Activated naive CD8-positive, alpha-beta T cell (primary cell): ENCODE results near the gene KIRREL3.
"Not testable (repeated sequence)": the region's sequence is repeated elsewhere in the genome, so short reads cannot be mapped to it uniquely, and the experiment has no call there.

Experiments used
- H3K27ac Mint-ChIP-seq: one replicate; pipeline ENCODE4 v1.8.0; 2021; ENCODE audit warnings: mixed read lengths
- H3K27me3 Mint-ChIP-seq: one replicate; pipeline ENCODE4 v1.8.0; 2021; ENCODE audit warnings: mixed read lengths
- H3K36me3 Mint-ChIP-seq: one replicate; pipeline ENCODE4 v1.8.0; 2021; ENCODE audit warnings: mixed read lengths
- H3K4me1 Mint-ChIP-seq: one replicate; pipeline ENCODE4 v1.8.0; 2021; ENCODE audit warnings: low read depth, mixed read lengths
- H3K4me3 Mint-ChIP-seq: one replicate; pipeline ENCODE4 v1.8.0; 2021; ENCODE audit warnings: mild to moderate bottlenecking, mixed read lengths
- H3K9me3 Mint-ChIP-seq: one replicate; pipeline ENCODE4 v1.8.0; 2021; ENCODE audit warnings: low read depth, mixed read lengths

KIRREL3 gene

DNA sequence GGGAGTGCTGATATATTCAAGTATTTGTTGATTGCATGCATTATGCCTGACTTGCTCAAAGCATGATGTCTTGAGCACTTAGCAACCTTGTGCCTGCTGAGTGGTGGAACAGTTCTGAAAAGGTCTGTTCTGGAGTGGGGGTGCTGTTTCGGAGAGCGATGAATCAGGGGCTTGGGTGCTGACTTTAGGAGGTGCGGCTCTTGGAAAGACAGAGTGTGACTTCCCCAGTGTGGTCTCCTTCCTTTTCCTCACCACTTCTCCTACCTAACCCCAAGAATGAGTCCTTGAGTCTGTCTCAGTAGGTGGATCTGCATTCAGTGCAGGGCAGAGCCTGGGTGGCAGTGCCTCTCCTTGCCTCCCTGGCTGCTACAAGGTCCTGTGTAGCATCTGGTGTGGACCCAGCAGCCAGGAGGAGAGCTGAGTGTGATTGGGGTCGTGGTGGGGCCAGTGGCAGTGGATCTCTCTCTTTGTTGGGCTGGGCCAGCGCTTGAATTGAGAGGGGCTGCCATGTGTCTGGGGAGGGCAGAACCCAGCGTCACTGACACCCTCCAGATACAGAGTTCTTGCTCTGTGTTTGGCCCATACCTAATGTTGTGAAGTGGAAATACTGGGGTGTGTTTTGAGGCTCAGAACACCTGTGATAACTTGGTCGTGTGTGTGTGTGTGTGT is 609.1 kb downstream of the KIRREL3 start:
- H3K27me3 Mint-ChIP-seq = no peaks in the 10 kb centered on the region
- no peaks in the 10 kb centered on the region for H3K36me3 Mint-ChIP-seq
- peaks cover 2% of the 10 kb centered on the region for H3K4me1 Mint-ChIP-seq
- no peak overlapping the region for H3K27ac Mint-ChIP-seq
- H3K4me3 Mint-ChIP-seq = no peak overlapping the region
- no peaks in the 10 kb centered on the region for H3K9me3 Mint-ChIP-seq

DNA sequence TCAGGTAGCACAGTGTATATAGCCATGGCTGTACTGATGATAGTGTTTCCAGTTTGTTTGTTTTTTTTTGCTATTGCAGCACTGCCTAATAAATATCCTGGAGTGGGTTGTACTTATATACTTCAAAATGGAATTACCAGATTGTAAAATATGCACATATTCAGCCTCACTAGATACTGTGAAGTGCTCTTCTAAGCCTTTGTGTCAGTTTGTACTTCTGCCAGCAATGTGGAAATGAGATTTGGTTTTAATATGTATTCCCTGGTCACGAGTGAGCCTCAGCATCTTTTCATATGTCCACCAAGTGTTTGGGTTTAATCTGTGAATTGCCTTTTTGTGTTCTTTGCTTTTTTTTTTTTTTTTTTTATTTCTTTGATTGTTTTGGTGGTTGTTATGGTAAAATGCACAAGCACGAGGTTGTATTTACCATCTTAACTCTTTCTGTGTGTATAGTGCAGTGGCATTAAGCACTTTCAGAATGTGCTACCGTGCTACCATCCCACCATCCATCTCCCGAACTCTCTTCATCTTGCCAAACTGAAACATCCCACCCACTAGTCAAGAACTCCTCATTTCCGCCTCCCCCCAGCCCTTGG is 610.2 kb downstream of the KIRREL3 start:
- no peaks in the 10 kb centered on the region for H3K9me3 Mint-ChIP-seq
- H3K36me3 Mint-ChIP-seq = no peaks in the 10 kb centered on the region
- no peak overlapping the region for H3K27ac Mint-ChIP-seq
- H3K4me1 Mint-ChIP-seq = peaks cover 2% of the 10 kb centered on the region
- H3K4me3 Mint-ChIP-seq = no peak overlapping the region
- H3K27me3 Mint-ChIP-seq = no peaks in the 10 kb centered on the region

DNA sequence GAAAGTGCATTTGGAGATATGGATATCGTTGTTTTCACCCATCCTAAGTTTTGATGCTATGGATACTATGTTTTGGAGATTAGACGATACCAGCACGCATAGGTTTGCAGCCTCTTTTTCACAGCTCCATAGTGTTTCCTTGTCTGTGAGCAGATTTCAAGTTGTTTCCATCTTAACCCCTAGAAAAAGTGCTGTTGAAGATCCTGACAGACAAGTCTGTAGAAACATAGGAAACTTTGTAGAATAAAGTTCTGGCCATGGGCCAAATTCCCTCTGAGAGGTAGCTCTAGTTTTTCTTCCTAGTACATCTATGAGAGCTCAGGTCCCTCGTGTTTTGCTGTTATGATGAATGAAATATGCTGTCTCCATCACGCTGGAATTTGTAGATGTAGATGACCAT is 612.7 kb downstream of the KIRREL3 start:
- Mint-ChIP-seq H3K9me3 (no peaks in the 10 kb centered on the region), H3K27ac (no peak overlapping the region), H3K4me1 (peaks cover 2% of the 10 kb centered on the region), H3K4me3 (no peak overlapping the region), H3K27me3 (no peaks in the 10 kb centered on the region), H3K36me3 (no peaks in the 10 kb centered on the region)

DNA sequence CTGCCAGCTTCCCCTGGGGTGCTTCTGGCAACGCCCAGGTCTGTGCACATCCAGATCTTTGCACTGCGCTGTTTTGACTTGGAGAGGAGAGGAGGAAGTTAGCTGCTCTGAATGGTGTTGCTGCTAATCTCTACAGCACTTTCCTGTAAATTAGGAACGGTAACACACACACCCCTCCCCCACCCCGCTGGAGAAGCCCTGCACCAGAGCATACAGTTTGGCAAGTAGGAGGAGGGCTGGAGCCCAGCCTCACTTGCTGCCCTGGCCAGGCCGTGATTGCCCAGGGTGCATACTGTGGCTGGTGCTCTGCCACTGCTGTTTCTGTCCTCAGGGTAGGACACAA is 613.9 kb downstream of the KIRREL3 start:
- H3K4me3 Mint-ChIP-seq, H3K27ac Mint-ChIP-seq, H3K27me3 Mint-ChIP-seq, H3K4me1 Mint-ChIP-seq, H3K9me3 Mint-ChIP-seq, H3K36me3 Mint-ChIP-seq: not testable (repeated sequence)

DNA sequence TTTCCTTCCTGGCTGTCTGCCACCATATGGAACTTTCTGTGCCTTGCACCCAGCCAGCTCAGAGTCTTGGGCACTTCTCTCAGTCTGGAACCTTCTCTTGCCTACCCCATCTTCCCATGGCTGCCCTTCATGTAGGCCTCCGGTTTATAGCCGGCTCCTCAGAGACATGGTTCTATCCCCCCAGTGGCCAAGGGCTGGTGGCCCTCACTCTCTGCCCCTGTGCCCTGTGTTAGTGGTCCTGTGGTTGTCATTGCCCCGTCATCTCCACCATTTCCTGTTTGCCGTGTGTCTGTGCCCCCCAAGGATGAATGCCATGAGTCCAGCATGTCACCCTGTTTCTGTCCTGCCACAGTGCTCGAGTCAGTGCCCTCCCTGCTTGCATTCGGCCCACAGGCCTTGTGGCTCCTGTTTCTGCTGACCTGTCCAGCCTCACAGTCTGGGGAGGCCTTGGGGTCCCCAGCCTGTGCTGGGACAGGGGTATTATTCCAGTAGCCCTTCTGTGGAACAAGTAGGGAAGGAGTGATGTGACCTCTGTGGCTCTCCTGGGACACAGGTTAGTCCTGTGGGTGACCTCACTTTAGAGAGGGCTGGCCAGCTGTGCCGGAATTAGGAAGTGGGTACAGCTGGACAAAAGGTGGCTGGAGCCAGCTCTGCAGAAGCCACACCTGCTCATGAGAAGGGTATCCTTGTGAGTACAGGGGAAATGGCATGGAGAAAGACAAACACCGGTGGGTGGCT is 614.4 kb downstream of the KIRREL3 start:
- Mint-ChIP-seq H3K4me3 (no peak overlapping the region), H3K9me3 (no peaks in the 10 kb centered on the region), H3K36me3 (no peaks in the 10 kb centered on the region), H3K27ac (no peak overlapping the region), H3K4me1 (no peaks in the 10 kb centered on the region), H3K27me3 (no peaks in the 10 kb centered on the region)

DNA sequence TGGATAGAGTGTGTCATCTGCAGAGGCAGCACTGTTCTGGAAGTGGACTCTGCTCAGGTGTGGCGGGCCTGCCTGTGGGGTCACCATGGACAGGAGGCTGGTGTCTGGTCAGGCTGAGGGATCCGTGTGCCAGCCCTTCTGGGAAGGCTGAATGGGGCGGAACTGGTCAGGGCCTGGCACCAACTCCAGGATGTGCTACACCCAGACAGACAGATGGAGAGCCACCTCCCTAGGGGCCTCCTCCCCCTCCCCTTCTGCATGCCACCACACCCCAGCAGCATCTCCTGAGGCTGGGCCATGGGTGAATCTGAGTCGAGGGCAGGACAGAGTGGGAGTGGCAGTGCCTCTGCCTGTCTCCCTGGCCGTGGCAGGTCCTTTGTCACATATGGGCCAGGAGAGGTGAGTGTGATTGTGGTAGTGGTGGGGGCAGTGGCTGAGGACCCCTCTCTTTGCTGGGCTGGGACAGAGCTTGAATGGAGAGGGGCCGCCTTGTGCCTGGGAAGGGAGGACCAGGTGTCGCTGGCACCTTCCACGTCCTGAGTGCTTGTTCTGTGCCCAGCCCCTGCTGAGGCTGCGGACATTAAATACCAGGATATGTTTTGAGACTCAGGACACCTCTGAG is 616.0 kb downstream of the KIRREL3 start:
- no peaks in the 10 kb centered on the region for H3K36me3 Mint-ChIP-seq
- H3K4me3 Mint-ChIP-seq = no peak overlapping the region
- H3K4me1 Mint-ChIP-seq = no peaks in the 10 kb centered on the region
- H3K27me3 Mint-ChIP-seq = no peaks in the 10 kb centered on the region
- H3K9me3 Mint-ChIP-seq = no peaks in the 10 kb centered on the region
- no peak overlapping the region for H3K27ac Mint-ChIP-seq

DNA sequence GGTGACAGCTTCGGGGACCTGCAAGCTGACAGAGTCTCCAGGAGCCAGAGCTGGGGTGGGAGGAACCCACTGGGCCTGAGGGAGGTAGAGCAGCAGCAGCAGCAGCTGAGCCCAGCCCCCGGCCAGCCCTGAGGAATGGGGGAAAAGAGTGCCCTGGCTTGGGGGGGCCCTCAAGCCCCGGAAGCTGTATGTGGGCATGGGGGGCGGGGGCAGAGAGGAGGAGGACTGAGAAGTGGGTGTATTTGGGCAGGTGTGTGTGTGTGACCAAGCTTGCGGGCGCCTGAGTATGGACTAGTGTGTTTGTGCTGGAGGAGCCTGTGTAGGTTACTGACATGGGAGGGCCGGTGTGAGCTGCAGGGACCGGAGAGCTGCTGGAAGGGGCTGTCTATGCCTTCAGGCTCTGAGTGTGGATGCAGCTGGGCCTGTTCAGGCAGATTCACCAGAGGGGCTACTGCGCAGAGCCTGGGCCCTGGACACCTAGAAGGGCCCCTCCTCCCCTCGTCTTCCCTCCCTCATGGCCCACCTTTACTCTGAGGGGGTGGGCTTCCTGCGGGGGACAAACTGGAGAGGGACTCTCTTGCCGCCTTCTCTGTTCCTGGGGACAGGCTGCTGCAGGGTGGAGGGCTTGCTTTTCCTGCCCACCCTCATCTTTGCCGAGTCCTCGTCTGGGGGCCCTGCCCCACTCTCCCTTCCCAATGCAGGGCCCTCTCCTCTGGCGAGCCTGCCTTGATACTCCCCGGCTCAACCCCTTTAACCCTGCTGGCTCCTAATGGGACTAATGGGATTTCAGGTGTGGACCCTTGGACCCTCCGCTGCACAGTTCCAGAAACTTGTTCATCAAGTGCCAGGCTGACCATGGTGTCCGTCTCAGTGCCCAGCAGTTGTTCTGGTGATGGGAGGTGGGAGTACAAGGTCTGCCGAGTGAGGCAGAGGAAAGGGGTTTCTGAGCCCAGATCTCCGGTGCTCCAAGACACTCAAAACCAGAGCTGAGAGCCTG is 616.9 kb downstream of the KIRREL3 start:
- Mint-ChIP-seq H3K27me3 (no peaks in the 10 kb centered on the region), H3K4me3 (no peak overlapping the region), H3K4me1 (no peaks in the 10 kb centered on the region), H3K36me3 (no peaks in the 10 kb centered on the region), H3K9me3 (no peaks in the 10 kb centered on the region), H3K27ac (no peak overlapping the region)

DNA sequence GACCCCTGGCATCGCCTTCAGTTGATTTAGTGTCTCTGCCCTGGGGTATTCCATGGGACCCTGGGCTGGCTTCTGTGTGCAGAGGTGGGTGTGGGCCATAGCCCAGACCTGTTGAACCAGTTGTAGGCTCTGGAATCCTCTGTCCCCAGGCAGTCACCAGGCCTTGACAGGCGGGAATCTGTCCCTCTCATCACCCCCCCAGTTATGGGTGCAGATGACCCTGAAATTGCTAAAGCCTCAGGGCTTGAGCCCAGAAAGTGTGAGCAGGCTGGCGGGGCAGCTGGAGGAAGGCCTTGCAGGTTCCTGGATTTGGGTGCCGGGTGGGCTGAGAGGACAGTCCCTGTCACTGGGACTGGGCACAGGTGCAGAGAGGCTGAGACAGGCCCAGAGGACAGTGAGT is 617.9 kb downstream of the KIRREL3 start:
- not testable (repeated sequence) for H3K27ac Mint-ChIP-seq, H3K4me1 Mint-ChIP-seq, H3K4me3 Mint-ChIP-seq, H3K27me3 Mint-ChIP-seq, H3K36me3 Mint-ChIP-seq, H3K9me3 Mint-ChIP-seq

DNA sequence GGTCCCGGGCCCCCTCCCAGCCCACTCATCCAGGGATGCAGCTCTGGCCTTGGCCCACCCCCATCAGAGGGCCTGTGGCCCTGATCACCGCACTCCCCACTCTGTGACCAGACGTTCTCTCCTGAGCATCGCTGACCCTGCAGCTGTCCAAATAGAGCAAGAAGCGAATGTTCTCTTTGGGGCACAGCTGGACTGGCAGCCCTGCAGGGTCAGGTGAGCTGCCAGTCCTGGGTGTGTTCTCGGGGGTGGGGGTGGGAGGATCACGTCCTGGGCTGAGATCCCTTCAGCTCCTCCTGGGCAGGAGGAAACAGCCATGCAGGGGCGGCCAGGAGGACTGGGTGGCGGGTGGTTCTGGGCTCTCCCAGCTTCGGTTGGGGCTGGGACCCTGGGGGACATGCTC is 618.6 kb downstream of the KIRREL3 start:
- H3K27ac Mint-ChIP-seq, H3K9me3 Mint-ChIP-seq, H3K36me3 Mint-ChIP-seq, H3K4me3 Mint-ChIP-seq, H3K4me1 Mint-ChIP-seq, H3K27me3 Mint-ChIP-seq: not testable (repeated sequence)

DNA sequence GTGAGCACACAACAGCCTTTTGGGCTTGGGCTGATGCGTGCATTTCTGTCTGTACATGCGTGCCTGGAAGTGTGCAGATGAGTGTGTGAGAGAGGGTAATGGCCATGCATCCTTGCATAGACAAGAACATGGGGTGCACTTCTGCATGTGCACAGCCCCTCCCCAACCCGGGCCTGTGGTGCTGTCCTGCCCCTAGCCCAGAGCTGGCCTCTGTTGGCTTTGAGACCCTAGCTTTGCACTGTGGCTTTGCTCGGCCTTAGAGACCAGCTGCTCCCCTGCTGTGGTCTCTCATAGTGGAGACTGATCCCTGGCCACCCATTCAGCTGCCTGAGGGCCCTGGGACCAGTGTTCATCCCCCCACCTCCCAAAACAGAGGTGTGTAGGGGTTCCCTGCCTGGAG is 619.7 kb downstream of the KIRREL3 start:
- Mint-ChIP-seq H3K9me3 (no peaks in the 10 kb centered on the region), H3K27me3 (no peaks in the 10 kb centered on the region), H3K4me1 (no peaks in the 10 kb centered on the region), H3K36me3 (no peaks in the 10 kb centered on the region), H3K27ac (no peak overlapping the region), H3K4me3 (no peak overlapping the region)

DNA sequence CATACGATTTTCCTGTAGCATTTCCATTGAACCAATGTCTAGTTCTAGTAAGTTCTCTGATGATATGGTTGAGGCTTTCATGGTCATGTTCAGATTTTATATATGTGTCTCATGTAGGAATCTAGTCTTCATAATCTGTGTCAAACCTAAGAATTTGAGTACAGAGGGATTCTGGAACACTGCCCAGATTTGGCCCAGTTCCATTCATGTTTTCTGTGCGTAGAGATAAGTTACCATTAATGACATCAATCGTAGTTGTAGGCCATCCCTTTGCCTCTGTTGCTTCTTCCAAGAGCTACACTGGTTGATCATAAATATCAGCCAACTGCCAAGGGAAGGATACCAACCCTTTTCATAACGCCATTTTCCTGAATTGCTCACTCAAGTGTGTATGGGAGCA is 621.8 kb downstream of the KIRREL3 start:
- H3K4me1 Mint-ChIP-seq = no peaks in the 10 kb centered on the region
- no peaks in the 10 kb centered on the region for H3K27me3 Mint-ChIP-seq
- no peak overlapping the region for H3K4me3 Mint-ChIP-seq
- H3K27ac Mint-ChIP-seq = no peak overlapping the region
- H3K9me3 Mint-ChIP-seq = no peaks in the 10 kb centered on the region
- no peaks in the 10 kb centered on the region for H3K36me3 Mint-ChIP-seq

DNA sequence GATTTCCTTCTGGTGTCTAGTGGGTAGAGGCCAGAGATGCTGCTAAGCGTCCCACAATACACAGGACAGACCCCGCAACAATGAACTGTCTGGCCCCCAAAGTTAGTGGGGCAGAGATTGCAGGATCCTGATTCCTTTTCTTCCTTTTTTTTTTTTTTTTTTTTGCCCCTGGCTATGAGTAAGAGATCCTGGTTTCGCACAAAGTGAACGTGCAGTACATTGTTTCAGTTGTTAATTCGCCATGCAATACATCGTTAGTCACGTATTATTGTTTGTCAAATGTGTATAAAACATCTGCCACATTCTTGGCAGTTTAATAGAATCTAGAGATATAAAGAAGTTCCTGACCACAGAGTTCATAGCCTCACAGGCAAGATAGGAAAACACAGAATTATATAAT is 624.8 kb downstream of the KIRREL3 start:
- Mint-ChIP-seq H3K36me3 (no peaks in the 10 kb centered on the region), H3K4me1 (no peaks in the 10 kb centered on the region), H3K9me3 (no peaks in the 10 kb centered on the region), H3K4me3 (no peak overlapping the region), H3K27ac (no peak overlapping the region), H3K27me3 (no peaks in the 10 kb centered on the region)

DNA sequence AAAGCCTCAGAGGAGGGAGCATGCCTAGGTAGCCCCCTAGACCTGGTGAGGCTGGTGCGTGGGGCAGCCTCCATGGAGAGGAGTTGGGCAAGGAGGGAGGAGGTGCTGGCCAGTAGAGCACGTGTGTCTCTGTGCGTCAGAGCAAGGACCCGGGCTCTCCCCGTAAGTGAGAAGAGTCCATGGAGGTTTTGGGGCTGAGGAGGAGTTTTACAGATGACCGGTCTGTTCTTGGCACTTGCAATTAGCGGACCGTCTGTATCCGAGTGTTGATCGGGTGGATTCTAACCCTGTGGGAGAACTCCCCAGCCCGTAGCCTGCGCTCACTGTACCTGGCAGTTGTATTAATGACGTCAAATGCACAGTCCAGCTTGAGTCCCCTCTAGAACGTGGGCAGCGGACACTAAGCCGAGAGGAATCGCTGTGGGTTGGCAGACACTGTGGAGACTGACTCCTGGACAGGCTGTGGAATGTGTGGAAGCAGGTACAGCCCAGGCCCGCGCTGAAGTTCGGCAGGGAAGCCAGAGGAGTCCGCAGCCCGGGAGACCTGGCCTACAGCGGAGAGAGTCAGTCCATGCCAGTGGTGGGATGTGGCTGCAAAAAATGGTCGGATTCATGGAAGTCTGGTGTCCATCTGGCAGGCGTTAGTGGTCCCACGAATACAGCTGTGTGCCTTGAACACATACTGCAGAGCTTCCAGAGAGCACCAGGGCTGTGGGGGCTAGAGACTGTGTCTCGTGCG is 625.8 kb downstream of the KIRREL3 start:
- not testable (repeated sequence) for H3K4me3 Mint-ChIP-seq, H3K9me3 Mint-ChIP-seq

DNA sequence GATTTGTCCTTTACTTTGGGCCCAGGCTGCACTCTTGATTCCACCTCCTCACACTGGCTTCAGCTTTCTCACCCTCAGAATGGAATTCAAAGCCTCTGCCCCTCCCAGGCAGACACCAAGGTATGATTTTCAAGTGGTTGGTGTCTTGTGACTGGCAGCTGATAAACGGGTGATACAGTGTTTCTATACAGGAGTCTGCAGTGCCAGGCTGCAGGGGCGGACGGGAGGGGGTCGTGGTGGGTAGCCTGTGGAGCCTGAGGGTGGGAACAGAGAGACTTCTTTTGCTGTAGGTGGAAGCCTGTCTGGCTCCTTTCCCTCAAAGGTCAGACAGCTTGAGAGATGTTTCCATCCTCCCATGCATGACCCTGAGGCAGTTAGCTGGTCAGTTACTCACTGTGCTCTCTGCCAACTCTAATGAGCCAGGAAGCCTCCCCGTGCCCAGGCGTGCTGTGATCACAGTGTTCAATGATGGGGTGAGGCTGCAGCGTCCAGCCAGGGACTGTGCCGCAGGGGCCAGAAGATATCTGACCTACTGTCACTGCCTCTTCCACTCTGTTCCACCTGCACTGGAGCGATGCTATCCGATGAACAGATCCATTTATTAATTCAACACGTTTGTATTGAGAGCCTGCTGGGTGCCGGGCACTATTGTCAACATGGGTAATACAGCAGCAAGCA is 627.0 kb downstream of the KIRREL3 start:
- H3K36me3 Mint-ChIP-seq, H3K27ac Mint-ChIP-seq, H3K4me1 Mint-ChIP-seq, H3K4me3 Mint-ChIP-seq, H3K27me3 Mint-ChIP-seq, H3K9me3 Mint-ChIP-seq: not testable (repeated sequence)

More for the DNA sequence above, 625.8 kb downstream of the KIRREL3 start:
- H3K36me3 Mint-ChIP-seq, H3K27me3 Mint-ChIP-seq, H3K4me1 Mint-ChIP-seq, H3K27ac Mint-ChIP-seq: not testable (repeated sequence)
